Left ventricle myocardium inferior (tissue), 1 donor: ENCODE results near the gene PCSK6. TPM values are rescaled to one million over a fixed set of nuclear protein-coding genes. Genes with fewer than 3 reads are reported as not detected.

Experiments
- DNase-seq: peaks from one replicate; pipeline ENCODE4 v3.0.0-alpha.2; 2020
- H3K27ac ChIP-seq: fragments of 200-600 bp; replicated peaks from 2 replicates; pipeline ENCODE4 v1.8.0; 2021
- H3K27me3 ChIP-seq: fragments of 200-600 bp; 2 replicates; pipeline ENCODE4 v1.8.0; 2021; ENCODE audit warnings: low read depth
- H3K36me3 ChIP-seq: fragments of 200-600 bp; 2 replicates; pipeline ENCODE4 v1.8.0; 2021
- H3K4me1 ChIP-seq: fragments of 200-600 bp; 2 replicates; pipeline ENCODE4 v1.8.0; 2021
- H3K4me3 ChIP-seq: fragments of 200-600 bp; 2 replicates; pipeline ENCODE4 v1.8.0; 2021; ENCODE audit warnings: mild to moderate bottlenecking, moderate library complexity
- H3K9me3 ChIP-seq: fragments of 200-600 bp; replicated peaks from 2 replicates; pipeline ENCODE4 v1.8.0; 2021
- CTCF ChIP-seq: fragments of 200-600 bp; IDR thresholded peaks from 2 replicates; pipeline ENCODE4 v1.8.0; 2021; ENCODE audit warnings: antibody characterized with exemption, mild to moderate bottlenecking, borderline replicate concordance
- intact Hi-C: fragments of 100-400 bp; cut with micrococcal nuclease; formaldehyde crosslinking; loops from one replicate; pipeline ENCODE4 v1.11.0; 2022
- total RNA-seq: library from RNA; stranded (reverse); fragmentation: NEBNext Ultra II Directional; extraction: Animal tissue kit (Norgen Biotek cat#: 25700); gene quantifications from one replicate; pipeline ENCODE4 v1.2.1, GENCODE V29; 2021
- donor health status: DM: no; HTN: yes; CAD: no; lungs with severe emphysema.

PCSK6 gene
- total RNA-seq, 1 donor from 2014 or later, result 28.6 TPM

- intact Hi-C loops, result no loop called here
These were observed 183.0 kb downstream of the PCSK6 start for GRCh38 chr15:101306341-101307047.

GRCh38 chr15:101305820-101306255 lies 183.7 kb downstream of the PCSK6 start:
- Histone ChIP-seq H3K4me1 (no peaks in the 10 kb centered on the region), H3K27me3 (no peaks in the 10 kb centered on the region), H3K36me3 (peaks cover 3% of the 10 kb centered on the region), H3K9me3 (no peaks in the 10 kb centered on the region), H3K27ac (no peak overlapping the region), H3K4me3 (no peak overlapping the region)
- no peak for DNase-seq
- intact Hi-C loops, result no loop called here
- TF ChIP-seq CTCF, result no peak

More at GRCh38 chr15:101306341-101307047, 183.0 kb downstream of the PCSK6 start:
- TF ChIP-seq CTCF, result no peak
- no peak for DNase-seq
- Histone ChIP-seq H3K27ac (no peak overlapping the region), H3K4me3 (no peak overlapping the region), H3K27me3 (no peaks in the 10 kb centered on the region), H3K4me1 (no peaks in the 10 kb centered on the region), H3K36me3 (peaks cover 3% of the 10 kb centered on the region), H3K9me3 (no peaks in the 10 kb centered on the region)

DNA sequence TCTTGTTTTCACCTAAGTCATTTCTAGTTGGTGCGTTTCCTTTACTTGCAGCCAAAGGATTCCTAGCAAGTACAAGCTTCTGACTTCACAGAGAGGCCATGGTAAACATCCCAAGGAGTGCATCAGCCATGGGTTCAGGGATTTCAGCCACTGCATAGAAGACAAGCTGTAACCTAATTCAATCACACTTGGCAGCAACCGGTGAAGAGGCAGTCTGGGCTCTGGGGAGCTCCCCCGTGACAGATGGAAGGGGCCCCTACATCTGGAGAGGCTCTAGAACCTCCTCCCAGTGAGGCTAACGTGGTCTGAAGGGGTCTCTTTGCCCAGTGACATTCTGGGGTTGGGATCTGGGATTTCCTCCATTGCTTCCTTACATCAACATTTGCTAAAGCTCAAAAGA lies 186.1 kb downstream of the PCSK6 start:
- Histone ChIP-seq H3K27ac (no peak overlapping the region), H3K27me3 (no peaks in the 10 kb centered on the region), H3K36me3 (no peaks in the 10 kb centered on the region), H3K4me1 (peaks cover 5% of the 10 kb centered on the region), H3K4me3 (no peak overlapping the region), H3K9me3 (no peaks in the 10 kb centered on the region)
- DNase-seq, result no peak
- no peak for TF ChIP-seq CTCF
- intact Hi-C loops, result no loop called here

- Histone ChIP-seq H3K9me3 (no peaks in the 10 kb centered on the region), H3K27me3 (no peaks in the 10 kb centered on the region), H3K36me3 (no peaks in the 10 kb centered on the region), H3K4me1 (peaks cover 48% of the 10 kb centered on the region), H3K4me3 (peak overlapping the region; percentile 87), H3K27ac (no peak overlapping the region)
- TF ChIP-seq CTCF, result no peak
- no peak for DNase-seq
- intact Hi-C loops, result loop anchor here (2.0 kb wide), 1 partner anchor 344 kb away; no protein-coding TSS in a partner anchor
These were observed 192.8 kb downstream of the PCSK6 start for GRCh38 chr15:101296418-101297405.

DNA sequence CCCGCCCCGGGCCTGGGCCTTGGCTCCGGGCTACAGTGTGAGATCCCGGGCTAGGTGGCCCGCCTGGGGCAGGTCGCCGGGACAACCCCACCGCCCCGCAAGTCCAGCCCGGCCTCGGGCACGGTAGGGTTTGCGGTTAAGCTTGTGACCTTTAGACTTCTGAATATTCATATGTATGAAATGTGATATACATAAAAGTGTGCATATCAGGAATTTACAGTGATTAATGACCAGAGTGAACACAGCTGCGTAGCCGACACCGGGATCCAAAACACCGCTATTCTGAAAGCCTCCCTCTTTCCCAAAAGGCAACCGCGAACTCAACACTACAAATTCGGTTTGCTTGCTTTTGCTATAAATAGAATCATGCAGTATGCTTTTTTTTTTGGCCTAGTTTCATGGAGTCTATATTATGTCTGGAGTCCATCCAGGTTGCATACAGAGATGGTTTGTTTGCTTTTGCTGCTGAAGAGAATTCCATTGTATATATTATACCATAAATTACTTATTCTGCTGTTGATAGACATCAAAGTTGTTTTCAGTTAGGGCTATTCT lies 193.8 kb downstream of the PCSK6 start:
- Histone ChIP-seq H3K27me3 (no peaks in the 10 kb centered on the region), H3K4me3 (peak overlapping the region; percentile 87), H3K9me3 (no peaks in the 10 kb centered on the region), H3K27ac (peak overlapping the region; percentile 95), H3K4me1 (peaks cover 56% of the 10 kb centered on the region), H3K36me3 (peaks cover 5% of the 10 kb centered on the region)
- intact Hi-C loops, result loop anchor here (2.0 kb wide), 1 partner anchor 345 kb away; no protein-coding TSS in a partner anchor
- no peak for DNase-seq
- TF ChIP-seq CTCF, result no peak
